ENCODE measurements around the gene SF3B2. TPM values are rescaled to one million over a fixed set of nuclear protein-coding genes. Genes with fewer than 3 reads are reported as not detected.

Gene SF3B2
- total and polyA plus RNA-seq, 2 donors (not counting 1 experiment from before 2014, with no cell fraction given) = 139 to 205 TPM

DNA sequence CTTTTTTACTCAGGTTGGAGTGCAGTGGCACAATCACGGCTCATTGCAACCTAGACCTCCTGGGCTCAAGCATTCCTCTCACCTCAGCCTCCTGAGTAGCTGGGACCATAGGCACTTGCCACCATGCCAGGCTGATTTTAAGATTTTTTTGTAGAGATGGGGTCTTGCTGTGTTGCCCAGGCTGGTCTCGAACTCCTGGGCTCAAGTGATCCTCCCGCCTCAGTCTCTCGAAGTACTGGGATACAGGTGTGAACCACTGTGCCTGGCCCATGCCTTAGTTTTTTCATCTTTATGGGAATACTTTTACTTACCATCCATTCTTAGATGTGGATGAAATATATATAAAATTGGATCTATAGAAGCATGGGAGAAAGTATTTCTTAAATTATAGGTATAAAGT, 23.1 kb downstream of the SF3B2 start:
- intact Hi-C loops (cut with micrococcal nuclease) = no loop called here
- Mint-ChIP-seq H3K4me3 (no peak overlapping the region), H3K4me1 (peaks cover 78% of the 10 kb centered on the region), H3K9me3 (ENCODE audit: insufficient read depth) (no peaks in the 10 kb centered on the region), H3K27me3 (no peaks in the 10 kb centered on the region), H3K27ac (no peak overlapping the region)
- no peaks in the 10 kb centered on the region for H3K9me3 ChIP-seq (ENCODE audit: control extremely low read depth in 1 of 3, control insufficient read depth in 2 of 3, insufficient read depth in 1 of 3, low read length in 2 of 3)
- H3K4me2 ChIP-seq (replicated peaks; ENCODE audit: low read depth, low read length, poor library complexity, severe bottlenecking) = no peak overlapping the region
- no peak for TF ChIP-seq EZH2 (IDR thresholded peaks at IDR 0.05; ENCODE audit: borderline replicate concordance, insufficient read depth, low read depth, low read length, poor library complexity, severe bottlenecking)
- TF ChIP-seq, protein P1, sequence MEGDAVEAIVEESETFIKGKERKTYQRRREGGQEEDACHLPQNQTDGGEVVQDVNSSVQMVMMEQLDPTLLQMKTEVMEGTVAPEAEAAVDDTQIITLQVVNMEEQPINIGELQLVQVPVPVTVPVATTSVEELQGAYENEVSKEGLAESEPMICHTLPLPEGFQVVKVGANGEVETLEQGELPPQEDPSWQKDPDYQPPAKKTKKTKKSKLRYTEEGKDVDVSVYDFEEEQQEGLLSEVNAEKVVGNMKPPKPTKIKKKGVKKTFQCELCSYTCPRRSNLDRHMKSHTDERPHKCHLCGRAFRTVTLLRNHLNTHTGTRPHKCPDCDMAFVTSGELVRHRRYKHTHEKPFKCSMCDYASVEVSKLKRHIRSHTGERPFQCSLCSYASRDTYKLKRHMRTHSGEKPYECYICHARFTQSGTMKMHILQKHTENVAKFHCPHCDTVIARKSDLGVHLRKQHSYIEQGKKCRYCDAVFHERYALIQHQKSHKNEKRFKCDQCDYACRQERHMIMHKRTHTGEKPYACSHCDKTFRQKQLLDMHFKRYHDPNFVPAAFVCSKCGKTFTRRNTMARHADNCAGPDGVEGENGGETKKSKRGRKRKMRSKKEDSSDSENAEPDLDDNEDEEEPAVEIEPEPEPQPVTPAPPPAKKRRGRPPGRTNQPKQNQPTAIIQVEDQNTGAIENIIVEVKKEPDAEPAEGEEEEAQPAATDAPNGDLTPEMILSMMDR (IDR thresholded peaks at IDR 0.05) = no peak
- no peak for ATAC-seq (ENCODE audit: low read depth)
- no peak overlapping the region for H3K4me3 ChIP-seq (ENCODE audit: control extremely low read depth in 1 of 5, extremely low read depth in 1 of 5, insufficient read depth in 1 of 5, low read depth in 2 of 5, low read length in 4 of 5)
- 86% methylated on average over 1 of the region's 4 CpGs for WGBS (ENCODE audit: insufficient coverage)
- peaks cover 99% of the 10 kb centered on the region for H3K79me2 ChIP-seq (ENCODE audit: control insufficient read depth, insufficient read depth, low read length)
- no peak overlapping the region for H2AFZ ChIP-seq (ENCODE audit: insufficient read depth, low read depth, low read length, poor library complexity, severe bottlenecking)
- ChIA-PET CTCF (interaction anchor here (0.6 to 1.0 kb wide), 2 partner anchors 51 to 95 kb away, joined by 3 read pairs; no protein-coding TSS in a partner anchor), POLR2A (no interaction called here)
- no peak overlapping the region for H3K9ac ChIP-seq (ENCODE audit: low read length)
- H3K27me3 ChIP-seq (replicated peaks in 1 of 4; ENCODE audit: control extremely low read depth in 1 of 4, control insufficient read depth in 3 of 4, insufficient read depth in 4 of 4, low read length in 3 of 4) = no peaks in the 10 kb centered on the region
- H4K20me1 ChIP-seq (ENCODE audit: control insufficient read depth, insufficient read depth, low read length, poor library complexity, severe bottlenecking) = peaks cover 27% of the 10 kb centered on the region
- H3K4me1 ChIP-seq (ENCODE audit: control insufficient read depth in 2 of 2, insufficient read depth in 2 of 2, low read length in 2 of 2) = peaks cover 62 to 70% of the 10 kb centered on the region in 2 donors
- peaks cover 1 to 30% of the 10 kb centered on the region in 2 experiments for H3K36me3 ChIP-seq (replicated peaks in 1 of 2; ENCODE audit: control extremely low read depth in 1 of 2, control insufficient read depth in 1 of 2, extremely low read depth in 1 of 2, insufficient read depth in 2 of 2, low read length in 1 of 2)
- no peak for DNase-seq
- peak overlapping the region in 1 of 2 donors; percentile 93 for H3K27ac ChIP-seq (ENCODE audit: low read length in 2 of 2)

DNA sequence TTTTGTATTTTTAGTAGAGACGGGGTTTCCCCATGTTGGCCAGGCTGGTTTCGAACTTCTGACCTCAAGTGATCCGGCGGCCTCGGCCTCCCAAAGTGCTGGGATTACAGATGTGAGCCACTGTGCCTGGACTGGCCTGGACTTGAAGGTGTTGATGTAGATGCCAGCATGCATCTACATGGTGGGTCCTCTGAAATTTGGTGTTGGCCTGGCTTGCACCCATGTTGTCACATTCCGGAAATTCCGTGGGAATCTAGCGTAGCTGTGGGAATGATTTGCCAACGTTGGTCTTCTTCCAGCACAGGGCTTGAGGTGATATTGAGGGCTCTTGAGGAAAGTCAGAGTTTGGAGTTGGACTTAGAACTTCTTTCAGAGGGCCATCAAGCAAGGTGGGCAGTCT, 24.4 kb downstream of the SF3B2 start:
- H3K79me2 ChIP-seq (ENCODE audit: control insufficient read depth, insufficient read depth, low read length) = peaks cover 95% of the 10 kb centered on the region
- no peak overlapping the region for H3K4me3 Mint-ChIP-seq
- H3K27me3 ChIP-seq (replicated peaks in 1 of 4; ENCODE audit: control extremely low read depth in 1 of 4, control insufficient read depth in 3 of 4, insufficient read depth in 4 of 4, low read length in 3 of 4) = no peaks in the 10 kb centered on the region
- H3K4me1 ChIP-seq (ENCODE audit: control insufficient read depth in 2 of 2, insufficient read depth in 2 of 2, low read length in 2 of 2) = peaks cover 69 to 79% of the 10 kb centered on the region in 2 donors
- H3K27ac Mint-ChIP-seq = peak overlapping the region; percentile 96
- H3K27me3 Mint-ChIP-seq = no peaks in the 10 kb centered on the region
- ChIA-PET CTCF (interaction anchor here (1.2 to 6.6 kb wide), 2 partner anchors 7 to 57 kb away, joined by 4 to 98 read pairs; partner anchors contain the start of gene PACS1), POLR2A (interaction anchor here (0.6 to 2.3 kb wide), 4 partner anchors 8 to 50 kb away, joined by 3 to 8 read pairs (median 5); no protein-coding TSS in a partner anchor)
- DNase-seq = no peak
- H3K9me3 Mint-ChIP-seq (ENCODE audit: insufficient read depth) = no peaks in the 10 kb centered on the region
- H3K4me3 ChIP-seq (ENCODE audit: control extremely low read depth in 1 of 5, extremely low read depth in 1 of 5, insufficient read depth in 1 of 5, low read depth in 2 of 5, low read length in 4 of 5) = no peak overlapping the region
- no peak for ATAC-seq (ENCODE audit: low read depth)
- peaks cover 19% of the 10 kb centered on the region for H4K20me1 ChIP-seq (ENCODE audit: control insufficient read depth, insufficient read depth, low read length, poor library complexity, severe bottlenecking)
- peak overlapping the region; percentile 45 to 93 for H3K27ac ChIP-seq (ENCODE audit: low read length in 2 of 2)
- H3K36me3 ChIP-seq (replicated peaks in 1 of 2; ENCODE audit: control extremely low read depth in 1 of 2, control insufficient read depth in 1 of 2, extremely low read depth in 1 of 2, insufficient read depth in 2 of 2, low read length in 1 of 2) = peaks cover 1 to 31% of the 10 kb centered on the region in 2 experiments
- no peak overlapping the region for H2AFZ ChIP-seq (ENCODE audit: insufficient read depth, low read depth, low read length, poor library complexity, severe bottlenecking)
- H3K9ac ChIP-seq (ENCODE audit: low read length) = no peak overlapping the region
- TF ChIP-seq, protein P1 (IDR thresholded peaks at IDR 0.05) = no peak
- TF ChIP-seq EZH2 (IDR thresholded peaks at IDR 0.05; ENCODE audit: borderline replicate concordance, insufficient read depth, low read depth, low read length, poor library complexity, severe bottlenecking) = no peak
- intact Hi-C loops (cut with micrococcal nuclease) = no loop called here
- 95% methylated on average over 9 of the region's 9 CpGs for WGBS (ENCODE audit: insufficient coverage)
- no peaks in the 10 kb centered on the region for H3K9me3 ChIP-seq (ENCODE audit: control extremely low read depth in 1 of 3, control insufficient read depth in 2 of 3, insufficient read depth in 1 of 3, low read length in 2 of 3)
- H3K4me1 Mint-ChIP-seq = peaks cover 84% of the 10 kb centered on the region
- H3K4me2 ChIP-seq (replicated peaks; ENCODE audit: low read depth, low read length, poor library complexity, severe bottlenecking) = peak overlapping the region; percentile 48
